IPS DF 6.9 (cell line): ENCODE data around the gene APP.

Source experiments
- DNase-seq: peaks from one replicate; pipeline ENCODE4 v3.0.0-alpha.2; 2013; ENCODE audit warnings: low read depth, low spot score
- H3K27ac ChIP-seq: one replicate; pipeline ENCODE4 v1.5.1; 2013; ENCODE audit warnings: low read length, control low read depth
- H3K27me3 ChIP-seq: 2 replicates; pipeline ENCODE4 v1.6.1; 2013; ENCODE audit warnings: mild to moderate bottlenecking, low read length; ENCODE audit not compliant: control insufficient read depth, insufficient read depth
- H3K36me3 ChIP-seq: 2 replicates; pipeline ENCODE4 v1.6.1; 2013; ENCODE audit warnings: low read length; ENCODE audit not compliant: control insufficient read depth, insufficient read depth
- H3K4me1 ChIP-seq: 2 replicates; pipeline ENCODE4 v1.6.1; 2013; ENCODE audit warnings: low read length; ENCODE audit not compliant: control insufficient read depth, insufficient read depth
- H3K4me3 ChIP-seq: 2 replicates; pipeline ENCODE4 v1.5.1; 2013; ENCODE audit warnings: mild to moderate bottlenecking, low read length
- H3K9me3 ChIP-seq: 2 replicates; pipeline ENCODE4 v1.6.1; 2013; ENCODE audit warnings: low read length, inconsistent platforms; ENCODE audit not compliant: control insufficient read depth, insufficient read depth
- WGBS: extraction: QIAGEN DNeasy Blood & Tissue Kit; methylation state at CpG from one replicate; pipeline ENCODE4 v1.1.7; 2013; ENCODE audit warnings: mixed read lengths, missing lambda C conversion rate; ENCODE audit not compliant: insufficient read length, insufficient coverage; 5-methylcytosine and 5-hydroxymethylcytosine counted together

APP gene

GRCh38 chr21:26185021-26185420 lies 14.5 kb upstream of the APP start:
- Histone ChIP-seq H3K27me3 (no peaks in the 10 kb centered on the region), H3K4me3 (no peak overlapping the region), H3K27ac (no peak overlapping the region), H3K4me1 (no peaks in the 10 kb centered on the region), H3K9me3 (no peaks in the 10 kb centered on the region; the same call in 1 of the 2 replicates), H3K36me3 (no peaks in the 10 kb centered on the region)
- DNase-seq, result no peak
- no CpG with 5 or more reads among the region's 2 CpGs for WGBS

DNA sequence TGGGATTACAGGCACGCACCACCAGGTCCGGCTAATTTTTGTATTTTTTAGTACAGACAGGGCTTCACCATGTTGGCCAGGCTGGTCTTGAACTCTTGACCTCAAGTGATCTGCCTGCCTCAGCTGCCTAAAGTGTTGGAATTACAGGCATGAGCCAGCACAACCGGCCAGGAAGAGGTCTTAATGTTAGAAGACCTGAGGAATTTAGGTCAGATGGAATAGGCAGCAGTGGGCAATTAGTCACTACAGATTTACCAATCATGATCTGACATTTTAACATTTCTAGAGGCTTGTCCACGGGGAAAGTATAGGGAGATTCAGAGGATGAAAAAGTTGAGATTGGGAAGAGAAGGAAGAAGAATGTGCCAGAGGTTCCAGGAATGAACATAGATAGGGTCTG lies 8.9 kb upstream of the APP start:
- H3K36me3 ChIP-seq, result no peaks in the 10 kb centered on the region
- H3K27me3 ChIP-seq, result no peaks in the 10 kb centered on the region
- H3K4me1 ChIP-seq, result peaks cover 2% of the 10 kb centered on the region; the same call in 1 of the 2 replicates
- WGBS, result no CpG with 5 or more reads among the region's 4 CpGs
- no peak for DNase-seq
- no peaks in the 10 kb centered on the region for H3K9me3 ChIP-seq
- H3K27ac ChIP-seq, result no peak overlapping the region
- H3K4me3 ChIP-seq, result no peak overlapping the region

DNA sequence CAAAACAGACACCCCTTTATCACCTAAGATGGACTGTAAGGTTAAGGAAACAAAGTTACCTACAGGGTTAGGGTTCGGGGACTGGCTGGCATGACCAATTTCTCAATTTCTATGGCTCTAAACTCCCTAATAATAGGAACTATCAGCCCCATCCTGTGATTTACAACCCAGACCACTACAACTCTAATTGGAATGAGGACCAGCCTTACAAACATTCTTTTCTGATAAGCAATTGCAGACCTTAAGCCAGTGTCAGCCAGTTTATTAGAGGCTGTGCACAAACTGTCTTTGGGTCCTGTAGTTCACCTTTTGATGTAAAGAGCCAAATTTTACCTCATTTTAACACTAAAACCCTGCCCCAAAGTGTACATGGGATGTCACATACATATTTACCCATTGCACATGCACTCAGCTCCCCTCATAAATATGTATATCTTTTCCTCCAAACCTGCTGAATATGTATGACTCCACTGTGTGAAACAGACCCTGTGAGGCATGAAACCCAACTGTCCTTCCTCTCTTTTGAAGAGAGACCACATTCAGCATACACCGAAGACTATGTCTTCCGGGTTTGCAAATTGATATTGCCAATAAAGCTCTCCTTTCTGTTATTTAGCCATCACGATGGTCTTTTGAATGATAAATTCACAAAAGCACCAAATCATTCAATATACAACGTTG lies 7.3 kb upstream of the APP start:
- H3K4me1 ChIP-seq, result peaks cover 2% of the 10 kb centered on the region; the same call in 1 of the 2 replicates
- no peak overlapping the region for H3K27ac ChIP-seq
- no peaks in the 10 kb centered on the region for H3K27me3 ChIP-seq
- H3K4me3 ChIP-seq, result no peak overlapping the region
- 100% methylated on average over 1 of the region's 5 CpGs for WGBS
- no peaks in the 10 kb centered on the region for H3K36me3 ChIP-seq
- DNase-seq, result no peak
- H3K9me3 ChIP-seq, result no peaks in the 10 kb centered on the region

- H3K27me3 ChIP-seq, result no peaks in the 10 kb centered on the region
- H3K4me3 ChIP-seq, result no peak overlapping the region
- no peaks in the 10 kb centered on the region for H3K36me3 ChIP-seq
- no peak for DNase-seq
- no peak overlapping the region for H3K27ac ChIP-seq
- peaks cover 2% of the 10 kb centered on the region; the same call in 1 of the 2 replicates for H3K4me1 ChIP-seq
- H3K9me3 ChIP-seq, result no peaks in the 10 kb centered on the region
- no CpG with 5 or more reads among the region's 5 CpGs for WGBS
These were observed 6.6 kb upstream of the APP start for GRCh38 chr21:26177187-26177586.

DNA sequence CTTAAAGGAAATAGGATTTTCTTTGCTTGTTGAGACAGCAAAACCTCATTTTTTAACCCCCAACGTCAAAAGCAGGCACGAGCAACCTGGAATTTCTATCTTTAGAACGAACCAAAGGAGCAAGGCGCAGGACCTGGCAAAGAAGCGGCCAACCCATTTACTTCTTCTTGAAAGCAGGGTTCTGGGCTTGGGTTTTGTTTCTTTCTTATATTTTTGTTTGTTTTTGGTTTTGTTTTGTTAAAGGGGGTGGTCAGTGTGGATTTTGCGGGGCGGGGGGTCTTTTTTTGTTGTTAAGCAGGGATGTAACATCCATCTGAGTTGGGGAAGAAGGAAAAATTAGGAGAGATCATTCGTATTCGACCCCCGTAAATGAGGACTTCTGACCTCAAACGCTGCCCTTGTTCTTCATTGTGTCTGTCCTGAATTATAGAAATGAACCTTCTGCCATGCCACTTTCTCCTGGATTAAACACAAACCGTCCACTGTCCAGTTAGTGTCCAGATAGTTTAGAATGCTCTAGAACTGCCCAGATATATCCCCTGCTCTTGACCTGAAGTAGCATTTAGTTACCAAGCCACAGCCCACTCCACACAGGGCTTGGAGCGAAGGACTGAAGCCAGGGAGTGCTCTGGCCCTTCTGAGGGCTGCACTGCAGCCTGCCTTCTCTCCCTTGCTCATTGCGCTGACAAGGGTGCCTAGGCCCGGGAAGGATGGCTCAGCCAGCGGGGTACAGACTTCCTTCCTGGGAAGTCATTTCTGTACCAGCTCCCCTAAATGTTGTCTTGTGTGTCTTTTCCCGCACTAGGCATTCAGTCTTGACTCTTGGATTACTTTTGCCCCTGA lies 909 bp upstream of the APP start:
- peaks cover 4% of the 10 kb centered on the region; the same call in 1 of the 2 replicates for H3K4me1 ChIP-seq
- no peaks in the 10 kb centered on the region for H3K9me3 ChIP-seq
- no peaks in the 10 kb centered on the region for H3K36me3 ChIP-seq
- H3K4me3 ChIP-seq, result peak overlapping the region; percentile 94; the same call in 1 of the 2 replicates
- no peak for DNase-seq
- no peaks in the 10 kb centered on the region for H3K27me3 ChIP-seq
- H3K27ac ChIP-seq, result no peak overlapping the region
- WGBS, result 100% methylated on average over 2 of the region's 17 CpGs

GRCh38 chr21:26169611-26170470 lies 729 bp downstream of the APP start:
- no peaks in the 10 kb centered on the region for H3K9me3 ChIP-seq
- H3K36me3 ChIP-seq, result no peaks in the 10 kb centered on the region
- WGBS, result no CpG with 5 or more reads among the region's 80 CpGs
- H3K4me1 ChIP-seq, result peaks cover 4% of the 10 kb centered on the region; the same call in 1 of the 2 replicates
- H3K27me3 ChIP-seq, result no peaks in the 10 kb centered on the region
- no peak overlapping the region for H3K27ac ChIP-seq
- no peak for DNase-seq
- peak overlapping the region; percentile 94 for H3K4me3 ChIP-seq

DNA sequence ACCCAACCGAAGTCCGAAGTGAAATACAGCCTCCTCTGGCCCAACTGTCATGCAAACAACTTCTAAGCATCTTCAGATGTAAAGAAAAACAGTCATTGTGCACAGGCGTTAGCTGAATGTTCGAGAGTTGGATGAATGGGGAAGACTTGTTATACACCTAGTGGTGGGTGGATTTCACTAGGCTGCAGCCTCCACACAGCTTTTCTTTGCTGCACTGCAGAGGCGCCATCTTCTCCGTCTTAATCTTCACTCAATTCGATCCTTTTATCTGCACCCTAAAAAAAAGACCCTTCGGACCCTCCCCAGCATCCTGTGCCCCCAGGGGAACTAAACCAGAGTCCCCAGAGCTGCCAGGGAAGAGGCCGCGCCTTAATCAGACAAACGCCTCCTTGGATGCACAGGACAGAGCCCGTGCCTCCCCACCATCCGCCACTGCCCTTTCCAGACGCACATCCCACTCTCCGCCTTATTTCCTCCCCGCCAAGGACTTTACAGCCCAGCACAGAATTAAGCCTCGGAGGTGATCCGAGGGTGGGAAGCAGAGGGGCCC lies 1.4 kb downstream of the APP start:
- H3K27me3 ChIP-seq, result no peaks in the 10 kb centered on the region
- H3K27ac ChIP-seq, result no peak overlapping the region
- peaks cover 4% of the 10 kb centered on the region; the same call in 1 of the 2 replicates for H3K4me1 ChIP-seq
- no peaks in the 10 kb centered on the region for H3K36me3 ChIP-seq
- H3K9me3 ChIP-seq, result no peaks in the 10 kb centered on the region
- DNase-seq, result no peak
- WGBS, result no CpG with 5 or more reads among the region's 18 CpGs
- H3K4me3 ChIP-seq, result peak overlapping the region; percentile 94

DNA sequence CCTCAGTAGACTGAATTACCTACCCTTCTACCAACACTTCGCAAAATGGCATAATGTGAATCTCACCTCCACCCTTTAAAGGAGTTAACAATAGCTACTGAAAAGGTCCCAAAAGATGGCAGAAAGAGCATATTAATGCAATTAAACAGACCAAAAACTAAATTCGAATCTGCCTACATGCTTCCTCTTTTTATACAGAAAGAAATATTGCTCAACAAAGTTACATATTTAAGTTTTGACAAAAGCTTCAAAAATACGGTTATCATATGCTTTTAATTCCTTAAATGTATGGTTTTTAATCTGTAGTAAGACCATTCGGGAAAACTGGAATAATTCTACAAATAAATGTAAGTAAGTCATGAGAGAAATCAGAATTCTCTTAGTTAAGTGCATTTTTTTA lies 2.2 kb downstream of the APP start:
- no peaks in the 10 kb centered on the region for H3K36me3 ChIP-seq
- no peak for DNase-seq
- no CpG with 5 or more reads among the region's 4 CpGs for WGBS
- no peaks in the 10 kb centered on the region for H3K9me3 ChIP-seq
- no peak overlapping the region for H3K27ac ChIP-seq
- peaks cover 4% of the 10 kb centered on the region; the same call in 1 of the 2 replicates for H3K4me1 ChIP-seq
- no peak overlapping the region for H3K4me3 ChIP-seq
- no peaks in the 10 kb centered on the region for H3K27me3 ChIP-seq

DNA sequence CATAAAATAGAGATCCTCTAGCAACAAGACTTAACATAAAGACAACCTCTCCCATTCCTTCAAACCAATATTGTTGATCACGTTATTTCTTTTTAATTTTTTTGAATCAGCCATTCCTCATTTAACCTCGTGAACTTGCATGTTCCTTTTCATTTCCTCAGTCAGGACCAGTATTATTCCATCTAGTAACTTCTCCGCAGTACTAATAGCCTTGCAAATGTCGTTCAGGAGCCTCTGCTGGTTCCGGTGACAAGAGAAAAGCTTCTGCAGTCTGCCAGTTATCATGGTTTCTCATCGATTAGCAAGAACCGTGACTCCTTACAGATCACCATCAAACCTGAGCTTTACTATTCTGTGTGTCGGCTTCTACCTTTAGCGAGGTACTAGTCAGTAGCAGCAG lies 3.0 kb downstream of the APP start:
- Histone ChIP-seq H3K9me3 (no peaks in the 10 kb centered on the region), H3K36me3 (no peaks in the 10 kb centered on the region), H3K27me3 (no peaks in the 10 kb centered on the region), H3K27ac (no peak overlapping the region), H3K4me3 (no peak overlapping the region), H3K4me1 (peaks cover 4% of the 10 kb centered on the region; the same call in 1 of the 2 replicates)
- no CpG with 5 or more reads among the region's 9 CpGs for WGBS
- no peak for DNase-seq

DNA sequence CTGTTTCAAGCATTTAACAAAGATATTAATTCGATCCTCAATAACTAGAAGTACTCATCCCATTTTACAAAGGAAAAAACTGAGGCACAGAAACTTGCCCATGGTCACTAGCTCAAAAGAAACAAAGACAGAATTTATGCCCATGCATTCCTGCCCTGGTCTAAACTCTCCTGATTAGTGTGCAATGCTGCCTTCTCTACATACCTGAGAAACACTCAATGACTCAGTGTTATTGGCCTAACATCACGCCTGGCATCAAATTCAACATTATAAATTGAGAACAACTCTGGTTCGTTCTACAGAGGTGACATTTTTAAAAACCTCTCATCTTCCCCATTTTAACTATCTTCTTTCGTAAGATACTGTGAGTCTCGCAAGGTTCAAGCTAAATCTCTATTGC lies 5.2 kb downstream of the APP start:
- Histone ChIP-seq H3K4me1 (peaks cover 1% of the 10 kb centered on the region; the same call in 1 of the 2 replicates), H3K27me3 (no peaks in the 10 kb centered on the region), H3K4me3 (no peak overlapping the region), H3K27ac (no peak overlapping the region), H3K36me3 (no peaks in the 10 kb centered on the region), H3K9me3 (no peaks in the 10 kb centered on the region)
- WGBS, result no CpG with 5 or more reads among the region's 5 CpGs
- no peak for DNase-seq
